Naive thymus-derived CD4-positive, alpha-beta T cell (primary cell): Measurements from ENCODE around the gene VCL. TPM values are rescaled to one million over a fixed set of nuclear protein-coding genes. Genes with fewer than 3 reads are reported as not detected.

Experiments used
- ATAC-seq: fragments of 150-1000 bp; cut with Tn5 transposase; 2 replicates; pipeline ENCODE4 v1.10.0; 2021; ENCODE audit warnings: mild to moderate bottlenecking, moderate library complexity
- CTCF ChIA-PET: fragments of 350-600 bp; sonication (Branson Sonifier 250); formaldehyde crosslinking; loops from one replicate; lab custom pipeline; 2021; ENCODE audit warnings: antibody characterized with exemption; lab: Charles Lee
- POLR2A ChIA-PET: fragments of 350-600 bp; sonication (Branson Sonifier 250); formaldehyde crosslinking; loops from one replicate; lab custom pipeline; 2021; ENCODE audit warnings: antibody characterized with exemption, inconsistent platforms; lab: Charles Lee
- DNase-seq, 9 donors: peaks; one replicate each; pipeline versions ENCODE4 v3.0.0 to v3.0.0-alpha.2; 2020 to 2022; ENCODE audit warnings: mixed read lengths in 1 of 9
- H3K27ac ChIP-seq: one replicate; pipeline ENCODE4 v1.7.0; 2013; ENCODE audit warnings: mild to moderate bottlenecking, low read depth, low read length, moderate library complexity
- H3K27me3 ChIP-seq, 2 donors: one replicate each; pipeline ENCODE4 v1.7.0; 2013; ENCODE audit warnings: low read length in 2 of 2, mild to moderate bottlenecking in 2 of 2, moderate library complexity in 2 of 2; ENCODE audit not compliant: control insufficient read depth in 2 of 2, insufficient read depth in 2 of 2
- H3K36me3 ChIP-seq, 3 experiments: 1 replicate in 2 of 3; 2 replicates in 1 of 3; pipeline ENCODE4 v1.7.0; 2013; ENCODE audit warnings: low read length in 3 of 3, mild to moderate bottlenecking in 3 of 3, moderate library complexity in 1 of 3; ENCODE audit not compliant: insufficient read depth in 3 of 3, control insufficient read depth in 2 of 3
- H3K4me1 ChIP-seq, 2 donors: one replicate each; pipeline ENCODE4 v1.7.0; 2013; ENCODE audit warnings: low read length in 2 of 2, mild to moderate bottlenecking in 2 of 2, moderate library complexity in 1 of 2; ENCODE audit not compliant: control insufficient read depth in 2 of 2, insufficient read depth in 2 of 2
- H3K4me3 ChIP-seq: 2 replicates; pipeline ENCODE4 v1.7.0; 2013; ENCODE audit warnings: mild to moderate bottlenecking, low read length
- H3K9me3 ChIP-seq, 3 experiments: 1 replicate in 2 of 3; 2 replicates in 1 of 3; pipeline ENCODE4 v1.7.0; 2013; ENCODE audit warnings: low read length in 3 of 3; ENCODE audit not compliant: control insufficient read depth in 2 of 3
- H3K27ac Mint-ChIP-seq, 9 donors: one replicate each; pipeline ENCODE4 v1.8.0; 2020 to 2022; ENCODE audit warnings: mixed read lengths in 9 of 9, mild to moderate bottlenecking in 8 of 9, moderate library complexity in 5 of 9, inconsistent platforms in 2 of 9
- H3K27me3 Mint-ChIP-seq, 5 donors: one replicate each; pipeline ENCODE4 v1.8.0; 2021 to 2022; ENCODE audit warnings: mixed read lengths in 5 of 5, mild to moderate bottlenecking in 1 of 5
- H3K36me3 Mint-ChIP-seq, 5 donors: one replicate each; pipeline ENCODE4 v1.8.0; 2020 to 2022; ENCODE audit warnings: mixed read lengths in 5 of 5, mild to moderate bottlenecking in 3 of 5, inconsistent platforms in 1 of 5
- H3K4me1 Mint-ChIP-seq, 7 donors: one replicate each; pipeline ENCODE4 v1.8.0; 2020 to 2022; ENCODE audit warnings: mixed read lengths in 7 of 7, mild to moderate bottlenecking in 3 of 7, inconsistent platforms in 1 of 7
- H3K4me3 Mint-ChIP-seq, 10 donors: one replicate each; pipeline ENCODE4 v1.8.0; 2020 to 2022; ENCODE audit warnings: mild to moderate bottlenecking in 10 of 10, mixed read lengths in 10 of 10, moderate library complexity in 6 of 10, inconsistent platforms in 2 of 10
- H3K9me3 Mint-ChIP-seq, 11 donors: one replicate each; pipeline ENCODE4 v1.8.0; 2020 to 2022; ENCODE audit warnings: mixed read lengths in 11 of 11, mild to moderate bottlenecking in 4 of 11, inconsistent platforms in 1 of 11, moderate library complexity in 1 of 11
- intact Hi-C, 2 donors: fragments of 100-400 bp; cut with micrococcal nuclease; formaldehyde crosslinking; loops; one replicate each; pipeline ENCODE4 v1.15.1; 2023
- polyA plus RNA-seq, 2 donors: library from polyadenylated mRNA; unstranded; fragments of 300-500 nt; fragmentation: Illumina TruSeq; gene quantifications; one replicate each; pipeline ENCODE4 v1.2.3, GENCODE V29; 2021
- total RNA-seq, 6 experiments: library from RNA in 5 of 6; stranded (reverse) in 5 of 6; gene quantifications; 1 replicate in 5 of 6; 2 replicates in 1 of 6; pipeline ENCODE4 v1.2.3 and lab custom pipeline; 2021 to 2026

VCL gene
- total and polyA plus RNA-seq, 7 experiments from 2014 or later: 9.0 to 67.7 (median 16.5) TPM

DNA sequence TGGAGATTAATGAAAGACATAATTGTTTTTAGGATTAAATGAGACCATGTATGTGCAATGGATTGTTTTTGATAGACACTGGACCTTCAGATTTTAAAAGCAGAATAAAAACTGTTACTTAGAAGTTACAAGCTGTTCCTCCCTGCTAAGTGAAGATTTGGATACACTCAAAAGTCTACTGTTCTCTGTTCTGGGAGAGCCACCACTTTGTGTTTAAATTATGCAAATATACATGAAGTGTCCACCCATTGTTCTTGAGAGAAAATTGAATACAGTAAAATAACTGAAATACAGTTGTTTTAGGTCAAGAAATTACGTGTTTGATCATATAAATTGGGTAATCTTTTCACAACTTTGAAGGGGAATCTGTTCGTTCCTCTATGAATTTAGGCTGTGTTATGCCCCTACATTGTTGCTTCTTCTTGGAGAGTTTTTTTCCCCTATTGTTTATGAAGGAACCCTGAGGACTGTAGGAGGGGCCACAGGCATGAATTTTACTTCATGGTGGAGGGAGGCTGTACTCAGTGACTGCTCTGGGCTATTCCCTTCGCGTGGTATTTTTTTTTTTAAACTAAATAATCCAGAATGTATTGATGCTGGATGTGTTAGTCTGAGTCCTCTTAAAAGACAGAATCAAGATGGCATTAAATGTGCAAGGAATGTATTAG is 18.6 kb upstream of the VCL start:
- peaks cover 6 to 28% (median 22%) of the 10 kb centered on the region in 7 donors for H3K4me1 Mint-ChIP-seq
- DNase-seq (no peak), ATAC-seq (no peak)
- no peaks in the 10 kb centered on the region for H3K27me3 ChIP-seq
- H3K4me1 ChIP-seq: peaks cover 7 to 9% of the 10 kb centered on the region in 2 donors
- no peak overlapping the region for H3K27ac Mint-ChIP-seq
- intact Hi-C loops: no loop called here
- H3K27me3 Mint-ChIP-seq: peaks cover 0 to 53% (median 0%) of the 10 kb centered on the region in 5 donors
- H3K4me3 Mint-ChIP-seq: no peak overlapping the region
- CTCF ChIA-PET: no interaction called here
- H3K36me3 Mint-ChIP-seq: peaks cover 0 to 8% (median 0%) of the 10 kb centered on the region in 5 donors
- no peak overlapping the region for H3K27ac ChIP-seq
- no peaks in the 10 kb centered on the region for H3K9me3 ChIP-seq
- H3K36me3 ChIP-seq: no peaks in the 10 kb centered on the region
- H3K9me3 Mint-ChIP-seq: peaks cover 0 to 7% (median 0%) of the 10 kb centered on the region in 11 donors
- no peak overlapping the region for H3K4me3 ChIP-seq
- POLR2A ChIA-PET: no interaction called here

DNA sequence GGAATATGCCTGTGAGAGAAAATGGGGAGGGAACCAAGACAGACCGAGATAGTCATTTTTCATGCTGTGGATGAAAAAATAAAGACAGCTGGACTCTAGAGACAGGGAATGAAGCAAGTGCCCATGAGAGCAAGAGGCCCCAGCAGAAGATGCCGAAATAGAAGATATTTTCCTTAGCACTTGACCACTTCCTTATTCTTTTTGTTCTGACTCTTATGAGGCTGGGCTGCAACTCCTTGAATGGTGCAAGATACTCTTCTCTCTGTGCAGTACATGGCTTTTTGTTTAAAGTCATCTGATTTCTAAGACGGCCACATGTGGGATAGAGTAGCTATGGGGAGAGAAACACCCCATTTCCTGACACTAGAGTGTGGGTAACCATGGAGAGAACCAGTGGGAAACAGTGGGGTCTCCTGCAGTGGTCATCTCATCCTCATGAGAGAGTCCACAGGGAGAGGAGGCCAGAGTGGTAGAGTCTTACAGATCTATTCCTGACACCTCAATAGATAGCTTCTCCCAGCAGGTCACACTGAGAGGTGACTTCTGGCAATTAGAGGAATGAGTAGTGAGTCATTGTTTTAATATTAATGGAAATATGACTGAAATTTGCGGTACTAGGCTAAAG is 18.0 kb upstream of the VCL start:
- DNase-seq (no peak), ATAC-seq (peak; percentile 71)
- intact Hi-C loops: no loop called here
- Histone ChIP-seq H3K9me3 (no peaks in the 10 kb centered on the region), H3K4me3 (no peak overlapping the region), H3K36me3 (no peaks in the 10 kb centered on the region), H3K27me3 (no peaks in the 10 kb centered on the region), H3K27ac (no peak overlapping the region), H3K4me1 (peaks cover under 1 to 5% of the 10 kb centered on the region in 2 donors)
- Mint-ChIP-seq H3K4me1 (peaks cover 6 to 22% (median 16%) of the 10 kb centered on the region in 7 donors), H3K9me3 (peaks cover 0 to 7% (median 0%) of the 10 kb centered on the region in 11 donors), H3K27ac (no peak overlapping the region), H3K4me3 (no peak overlapping the region), H3K27me3 (peaks cover 0 to 53% (median 0%) of the 10 kb centered on the region in 5 donors), H3K36me3 (peaks cover 0 to 8% (median 0%) of the 10 kb centered on the region in 5 donors)
- POLR2A ChIA-PET: no interaction called here
- CTCF ChIA-PET: no interaction called here

DNA sequence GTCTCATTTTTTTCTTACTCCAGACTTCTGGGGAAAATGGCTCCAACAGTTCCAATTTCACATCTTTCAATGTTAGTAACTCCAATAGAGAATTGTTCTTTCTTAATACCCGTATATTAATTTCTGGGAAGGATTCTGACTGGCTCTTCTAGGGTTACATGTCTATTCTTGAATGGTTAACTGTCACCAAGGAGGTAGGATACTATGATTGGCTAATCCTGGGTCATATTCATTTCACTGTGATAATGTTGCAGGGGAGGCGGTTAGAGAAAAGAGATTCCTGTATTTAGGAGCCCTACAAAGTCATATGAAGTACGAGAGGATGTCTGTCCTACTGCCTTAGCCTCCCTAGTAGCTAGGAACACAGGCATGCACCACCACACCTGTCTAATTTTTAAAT is 16.1 kb upstream of the VCL start:
- Mint-ChIP-seq H3K4me3 (no peak overlapping the region), H3K27ac (no peak overlapping the region), H3K27me3 (peaks cover 0 to 53% (median 0%) of the 10 kb centered on the region in 5 donors), H3K9me3 (no peaks in the 10 kb centered on the region), H3K4me1 (peaks cover 0 to 14% (median 11%) of the 10 kb centered on the region in 7 donors), H3K36me3 (peaks cover 0 to 2% (median 0%) of the 10 kb centered on the region in 5 donors)
- Histone ChIP-seq H3K36me3 (no peaks in the 10 kb centered on the region), H3K27ac (no peak overlapping the region), H3K4me1 (no peaks in the 10 kb centered on the region), H3K27me3 (no peaks in the 10 kb centered on the region), H3K4me3 (no peak overlapping the region), H3K9me3 (no peaks in the 10 kb centered on the region)
- DNase-seq (no peak), ATAC-seq (no peak)
- POLR2A ChIA-PET: interaction anchor here (1.1 kb wide), 1 partner anchor 9 kb away, joined by 3 read pairs; no protein-coding TSS in a partner anchor
- CTCF ChIA-PET: interaction anchor here (0.6 kb wide), 1 partner anchor 22 kb away, joined by 3 read pairs; no protein-coding TSS in a partner anchor
- intact Hi-C loops: no loop called here

DNA sequence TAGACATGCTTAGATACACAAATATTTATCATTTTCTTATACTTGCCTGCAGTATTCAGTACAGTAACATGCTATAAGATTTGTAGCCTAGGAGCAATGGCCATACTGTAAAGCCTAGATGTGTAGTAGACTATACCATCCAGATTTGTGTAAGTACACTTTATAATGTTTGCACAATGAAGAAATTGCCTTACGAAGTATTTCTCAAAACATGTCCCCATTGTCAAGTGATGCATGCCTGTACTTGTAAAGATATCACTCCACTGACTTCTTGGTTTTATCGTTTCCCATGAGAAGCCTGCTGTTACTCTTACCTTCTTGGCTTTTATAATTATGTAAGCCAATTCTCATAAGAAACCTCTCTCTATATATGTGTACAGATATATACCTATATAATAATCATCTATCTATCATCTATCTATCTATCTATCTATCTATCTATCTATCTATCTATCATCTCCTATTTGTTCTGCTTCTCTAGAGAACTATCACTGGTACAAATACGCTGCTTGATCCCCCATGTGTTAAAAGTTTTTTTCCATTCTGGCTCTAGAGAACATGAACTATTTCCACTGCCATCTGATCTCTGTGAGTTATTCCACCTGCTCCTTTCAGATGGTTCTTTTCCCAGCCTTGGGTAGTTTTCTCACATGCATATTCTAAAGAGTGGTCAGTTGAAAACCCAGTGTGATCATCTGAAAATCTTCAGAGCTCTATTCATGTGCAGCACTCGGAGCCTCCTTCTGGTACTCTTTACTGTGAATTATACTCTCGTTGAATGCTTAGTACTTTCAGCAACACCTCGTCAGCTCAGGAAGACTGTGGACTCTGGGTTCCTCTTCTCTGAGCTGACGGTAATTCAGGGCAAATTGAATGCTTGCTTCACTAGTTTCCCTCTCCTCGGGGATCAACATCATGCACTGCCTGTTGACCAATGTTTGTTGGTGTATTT is 14.5 kb upstream of the VCL start:
- intact Hi-C loops: no loop called here
- Mint-ChIP-seq H3K4me3 (no peak overlapping the region), H3K27me3 (peaks cover 0 to 46% (median 0%) of the 10 kb centered on the region in 5 donors), H3K9me3 (peaks cover 0 to 2% (median 0%) of the 10 kb centered on the region in 11 donors), H3K36me3 (peaks cover 0 to 3% (median 0%) of the 10 kb centered on the region in 5 donors), H3K4me1 (peaks cover 5 to 19% (median 14%) of the 10 kb centered on the region in 7 donors), H3K27ac (peak overlapping the region in 2 of 9 donors; percentile 2 to 16)
- peak; percentile 31 for ATAC-seq
- H3K4me1 ChIP-seq: no peaks in the 10 kb centered on the region
- H3K27ac ChIP-seq: no peak overlapping the region
- DNase-seq: no peak
- H3K9me3 ChIP-seq: no peaks in the 10 kb centered on the region
- no peak overlapping the region for H3K4me3 ChIP-seq
- no peaks in the 10 kb centered on the region for H3K36me3 ChIP-seq
- POLR2A ChIA-PET: interaction anchor here (0.7 to 0.8 kb wide), 2 partner anchors 9 to 51 kb away, joined by 3 read pairs; no protein-coding TSS in a partner anchor
- CTCF ChIA-PET: interaction anchor here (1.3 kb wide), 1 partner anchor 25 kb away, joined by 3 read pairs; no protein-coding TSS in a partner anchor
- H3K27me3 ChIP-seq: no peaks in the 10 kb centered on the region

DNA sequence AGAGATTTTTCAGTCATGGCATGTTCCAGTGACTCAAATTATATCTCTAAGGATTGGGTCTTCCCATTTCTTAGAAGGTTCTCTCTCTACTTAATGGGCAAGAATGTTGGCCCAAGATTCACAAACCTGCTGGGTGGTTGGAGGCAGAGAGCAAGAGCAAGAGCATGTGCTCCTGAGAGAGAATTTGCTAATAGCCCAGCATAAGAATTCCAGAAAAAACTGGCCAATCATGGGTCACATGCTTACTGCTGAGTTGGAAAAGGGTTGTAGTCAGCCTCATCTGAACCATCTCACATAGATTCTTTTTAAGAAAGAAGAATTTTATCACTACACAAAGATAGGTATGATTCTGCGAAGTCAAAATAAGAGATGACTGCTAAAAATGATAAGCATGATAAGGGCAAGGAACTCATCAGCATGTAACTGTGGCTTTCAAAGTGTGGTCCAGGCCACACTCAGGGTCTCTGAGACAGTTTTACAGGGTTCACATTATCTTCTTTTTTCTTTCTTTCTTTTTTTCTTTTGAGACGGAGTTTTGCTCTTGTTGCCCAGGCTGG is 8.2 kb upstream of the VCL start:
- Mint-ChIP-seq H3K27ac (no peak overlapping the region), H3K27me3 (no peaks in the 10 kb centered on the region), H3K4me1 (peaks cover 19 to 48% (median 36%) of the 10 kb centered on the region in 7 donors), H3K9me3 (peaks cover 0 to 8% (median 0%) of the 10 kb centered on the region in 11 donors), H3K36me3 (peaks cover 0 to 26% (median 0%) of the 10 kb centered on the region in 5 donors), H3K4me3 (no peak overlapping the region)
- Histone ChIP-seq H3K9me3 (no peaks in the 10 kb centered on the region), H3K4me1 (peaks cover 20 to 21% of the 10 kb centered on the region in 2 donors), H3K27me3 (no peaks in the 10 kb centered on the region), H3K27ac (no peak overlapping the region), H3K36me3 (no peaks in the 10 kb centered on the region), H3K4me3 (no peak overlapping the region)
- ChIA-PET POLR2A (no interaction called here), CTCF (interaction anchor here (0.6 to 1.0 kb wide), 2 partner anchors 33 to 210 kb away, joined by 3 read pairs; no protein-coding TSS in a partner anchor)
- DNase-seq (no peak), ATAC-seq (no peak)
- intact Hi-C loops: loop anchor here (10.0 kb wide), 3 partner anchors 595 to 1245 kb away; partner anchors contain the start of genes COMTD1 (in 1 of the 2) and SAMD8 (in 1 of the 2)
